Measurements from ENCODE around the gene MROH9. TPM values are rescaled to one million over a fixed set of nuclear protein-coding genes. Genes with fewer than 3 reads are reported as not detected.

The MROH9 gene
- polyA plus RNA-seq, 3 donors = not detected

GRCh38 chr1:171110621-171111326 is 175.4 kb downstream of the MROH9 start:
- Histone ChIP-seq H3K9ac (ENCODE audit: insufficient read depth, low read length, poor library complexity, severe bottlenecking) (no peak overlapping the region), H3K79me2 (ENCODE audit: insufficient read depth, low read length) (no peaks in the 10 kb centered on the region), H3K27ac (ENCODE audit: low read depth in 1 of 2, low read length in 2 of 2) (no peak overlapping the region), H2AFZ (ENCODE audit: insufficient read depth, low read depth, low read length, poor library complexity, severe bottlenecking) (no peak overlapping the region), H3K9me3 (replicated peaks in 1 of 2; ENCODE audit: control insufficient read depth in 1 of 2, insufficient read depth in 1 of 2, low read length in 2 of 2) (no peaks in the 10 kb centered on the region), H3K27me3 (ENCODE audit: control insufficient read depth in 2 of 2, insufficient read depth in 2 of 2, low read length in 2 of 2) (no peaks in the 10 kb centered on the region), H4K20me1 (ENCODE audit: insufficient read depth, low read length) (no peaks in the 10 kb centered on the region), H3K4me3 (replicated peaks in 1 of 3; ENCODE audit: low read depth in 2 of 3, low read length in 3 of 3) (no peak overlapping the region), H3K36me3 (replicated peaks in 1 of 2; ENCODE audit: control insufficient read depth in 1 of 2, insufficient read depth in 2 of 2, low read length in 2 of 2) (no peaks in the 10 kb centered on the region), H3K4me1 (ENCODE audit: control insufficient read depth in 1 of 2, insufficient read depth in 2 of 2, low read length in 2 of 2) (no peaks in the 10 kb centered on the region), H3K4me2 (replicated peaks; ENCODE audit: extremely low read depth, low read length, poor library complexity, severe bottlenecking) (no peak overlapping the region)
- H3K4me3 Mint-ChIP-seq = no peak overlapping the region
- H3K9me3 Mint-ChIP-seq = peaks cover 0 to 5% (median 0%) of the 10 kb centered on the region in 7 donors
- WGBS (ENCODE audit: insufficient coverage) = no CpG with 5 or more reads among the region's 7 CpGs
- H3K27ac Mint-ChIP-seq = no peak overlapping the region
- no peaks in the 10 kb centered on the region for H3K27me3 Mint-ChIP-seq (ENCODE audit: low read depth in 3 of 3)
- H3K4me1 Mint-ChIP-seq = no peaks in the 10 kb centered on the region
- TF ChIP-seq, protein P1, sequence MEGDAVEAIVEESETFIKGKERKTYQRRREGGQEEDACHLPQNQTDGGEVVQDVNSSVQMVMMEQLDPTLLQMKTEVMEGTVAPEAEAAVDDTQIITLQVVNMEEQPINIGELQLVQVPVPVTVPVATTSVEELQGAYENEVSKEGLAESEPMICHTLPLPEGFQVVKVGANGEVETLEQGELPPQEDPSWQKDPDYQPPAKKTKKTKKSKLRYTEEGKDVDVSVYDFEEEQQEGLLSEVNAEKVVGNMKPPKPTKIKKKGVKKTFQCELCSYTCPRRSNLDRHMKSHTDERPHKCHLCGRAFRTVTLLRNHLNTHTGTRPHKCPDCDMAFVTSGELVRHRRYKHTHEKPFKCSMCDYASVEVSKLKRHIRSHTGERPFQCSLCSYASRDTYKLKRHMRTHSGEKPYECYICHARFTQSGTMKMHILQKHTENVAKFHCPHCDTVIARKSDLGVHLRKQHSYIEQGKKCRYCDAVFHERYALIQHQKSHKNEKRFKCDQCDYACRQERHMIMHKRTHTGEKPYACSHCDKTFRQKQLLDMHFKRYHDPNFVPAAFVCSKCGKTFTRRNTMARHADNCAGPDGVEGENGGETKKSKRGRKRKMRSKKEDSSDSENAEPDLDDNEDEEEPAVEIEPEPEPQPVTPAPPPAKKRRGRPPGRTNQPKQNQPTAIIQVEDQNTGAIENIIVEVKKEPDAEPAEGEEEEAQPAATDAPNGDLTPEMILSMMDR (IDR thresholded peaks at IDR 0.05) = no peak
- DNase-seq = no peak
- H3K36me3 Mint-ChIP-seq = no peaks in the 10 kb centered on the region
- intact Hi-C loops (cut with micrococcal nuclease) = no loop called here

- H3K27ac Mint-ChIP-seq = no peak overlapping the region
- Histone ChIP-seq H3K79me2 (ENCODE audit: insufficient read depth, low read length) (no peaks in the 10 kb centered on the region), H3K9ac (ENCODE audit: insufficient read depth, low read length, poor library complexity, severe bottlenecking) (no peak overlapping the region), H3K27me3 (ENCODE audit: control insufficient read depth in 2 of 2, insufficient read depth in 2 of 2, low read length in 2 of 2) (no peaks in the 10 kb centered on the region), H3K36me3 (replicated peaks in 1 of 2; ENCODE audit: control insufficient read depth in 1 of 2, insufficient read depth in 2 of 2, low read length in 2 of 2) (no peaks in the 10 kb centered on the region), H2AFZ (ENCODE audit: insufficient read depth, low read depth, low read length, poor library complexity, severe bottlenecking) (no peak overlapping the region), H3K4me2 (replicated peaks; ENCODE audit: extremely low read depth, low read length, poor library complexity, severe bottlenecking) (no peak overlapping the region), H3K4me3 (replicated peaks in 1 of 3; ENCODE audit: low read depth in 2 of 3, low read length in 3 of 3) (no peak overlapping the region), H3K4me1 (ENCODE audit: control insufficient read depth in 1 of 2, insufficient read depth in 2 of 2, low read length in 2 of 2) (no peaks in the 10 kb centered on the region), H3K9me3 (replicated peaks in 1 of 2; ENCODE audit: control insufficient read depth in 1 of 2, insufficient read depth in 1 of 2, low read length in 2 of 2) (no peaks in the 10 kb centered on the region), H4K20me1 (ENCODE audit: insufficient read depth, low read length) (no peaks in the 10 kb centered on the region), H3K27ac (ENCODE audit: low read depth in 1 of 2, low read length in 2 of 2) (no peak overlapping the region)
- H3K27me3 Mint-ChIP-seq (ENCODE audit: low read depth in 3 of 3) = no peaks in the 10 kb centered on the region
- H3K9me3 Mint-ChIP-seq = peaks cover 0 to 5% (median 0%) of the 10 kb centered on the region in 7 donors
- DNase-seq = no peak
- H3K36me3 Mint-ChIP-seq = no peaks in the 10 kb centered on the region
- no peaks in the 10 kb centered on the region for H3K4me1 Mint-ChIP-seq
- 90% methylated on average over 2 of the region's 3 CpGs for WGBS (ENCODE audit: insufficient coverage)
- no peak overlapping the region for H3K4me3 Mint-ChIP-seq
- intact Hi-C loops (cut with micrococcal nuclease) = no loop called here
- TF ChIP-seq, protein P1 (IDR thresholded peaks at IDR 0.05) = no peak
These were observed 176.8 kb downstream of the MROH9 start for GRCh38 chr1:171112119-171112518.
